HG02571 (cell line): Measurements from ENCODE around the gene FAU.

Experiments
- ATAC-seq: cut with Tn5 transposase; IDR thresholded peaks from one replicate; pipeline ENCODE4 v1.9.1; 2021; ENCODE audit warnings: mild to moderate bottlenecking, moderate library complexity; ENCODE audit not compliant: unreplicated experiment

FAU gene

GRCh38 chr11:65136515-65137096, 14.7 kb upstream of the FAU start:
- ATAC-seq = no peak

GRCh38 chr11:65135633-65136145, 13.8 kb upstream of the FAU start:
- ATAC-seq = no peak

GRCh38 chr11:65134952-65135632, 13.2 kb upstream of the FAU start:
- peak; percentile 68 for ATAC-seq

- peak; percentile 53 for ATAC-seq
Observed at GRCh38 chr11:65134240-65134951, 12.5 kb upstream of the FAU start, which contains the start of gene SYVN1. Gene SYVN1 (minus strand): TSS chr11:65134519. CDS start chr11:65133601, 918 bp downstream.

- ATAC-seq = no peak
Observed at GRCh38 chr11:65133724-65134123, 11.8 kb upstream of the FAU start.

- no peak for ATAC-seq
Observed at GRCh38 chr11:65132988-65133700, 11.2 kb upstream of the FAU start.

GRCh38 chr11:65132238-65132987, 10.5 kb upstream of the FAU start:
- no peak for ATAC-seq

DNA sequence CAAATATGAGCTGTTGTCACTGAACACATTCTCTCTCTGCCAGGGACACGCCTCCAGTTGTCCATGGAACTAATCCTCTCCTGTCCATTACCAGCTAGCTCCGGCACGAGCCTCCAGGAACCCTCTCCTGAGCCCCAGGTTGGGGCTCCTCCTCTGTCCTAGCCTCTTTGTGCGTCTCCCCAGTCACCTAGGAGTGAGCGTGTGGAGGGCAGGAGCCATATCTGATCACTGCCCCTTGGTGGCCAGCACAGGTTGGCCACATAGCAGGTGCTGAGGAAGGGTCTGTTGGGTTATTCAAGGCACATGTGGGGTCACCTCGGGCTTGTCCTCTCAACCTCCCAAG, 9.9 kb upstream of the FAU start:
- no peak for ATAC-seq

DNA sequence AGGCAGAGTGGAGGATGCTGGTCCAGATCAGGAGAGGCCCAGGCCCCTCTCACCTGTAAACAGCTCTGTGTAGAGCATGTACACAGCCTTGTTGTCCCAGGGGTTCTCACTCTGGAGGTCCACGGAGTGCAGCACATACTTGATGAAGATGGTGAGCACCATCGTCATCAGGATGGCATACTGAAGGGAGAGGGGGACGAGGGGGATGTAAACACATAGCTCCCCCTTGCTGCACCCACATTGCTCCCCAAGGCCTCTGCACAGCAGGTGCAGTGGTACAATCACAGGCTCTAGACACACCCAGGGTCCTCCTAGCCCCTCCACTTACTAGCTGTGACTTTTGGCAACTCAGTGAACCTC, 9.5 kb upstream of the FAU start:
- no peak for ATAC-seq

- no peak for ATAC-seq
Observed at GRCh38 chr11:65130631-65131416, 8.9 kb upstream of the FAU start.

DNA sequence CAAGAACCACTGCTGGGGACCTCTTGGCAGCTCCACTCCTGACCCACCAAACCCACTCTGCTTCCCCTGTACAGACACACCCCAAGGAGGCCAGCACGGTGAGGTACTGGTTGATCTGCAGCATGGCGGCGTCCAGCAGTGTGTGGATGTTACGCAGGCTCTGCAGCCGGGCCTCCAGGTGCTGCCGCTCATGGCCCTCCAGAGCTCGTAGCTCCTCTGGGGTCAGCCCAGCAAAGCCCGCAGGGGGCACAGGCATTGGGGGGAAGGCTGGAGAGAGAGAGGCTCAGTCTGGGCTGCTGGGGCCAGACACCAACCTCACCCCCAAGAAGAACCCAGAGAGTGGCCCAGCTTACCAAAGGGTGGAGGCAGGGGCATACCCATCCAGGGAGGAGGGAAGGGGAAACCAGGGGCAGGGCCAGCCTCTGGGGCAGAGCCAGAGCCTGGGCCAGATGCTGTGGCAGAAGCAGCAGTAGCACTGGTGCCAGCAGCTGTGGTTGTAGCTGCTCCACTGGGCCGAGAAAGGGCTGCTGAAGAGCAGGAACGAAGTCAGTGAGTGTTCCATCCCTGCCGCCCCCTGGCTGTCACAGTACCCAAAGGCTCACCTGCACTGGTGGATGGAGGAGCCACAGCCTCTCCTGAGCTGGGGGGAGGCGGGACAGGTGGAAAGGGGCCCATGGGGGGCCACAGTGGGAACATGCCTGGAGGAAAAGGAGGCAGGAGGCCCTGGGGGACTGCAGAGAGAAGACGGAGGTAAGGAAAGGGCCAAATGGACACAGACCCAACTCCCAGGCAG, 7.9 kb upstream of the FAU start:
- ATAC-seq = no peak

GRCh38 chr11:65128182-65129145, 6.5 kb upstream of the FAU start:
- no peak for ATAC-seq

GRCh38 chr11:65127473-65128181, 5.7 kb upstream of the FAU start:
- ATAC-seq = no peak

DNA sequence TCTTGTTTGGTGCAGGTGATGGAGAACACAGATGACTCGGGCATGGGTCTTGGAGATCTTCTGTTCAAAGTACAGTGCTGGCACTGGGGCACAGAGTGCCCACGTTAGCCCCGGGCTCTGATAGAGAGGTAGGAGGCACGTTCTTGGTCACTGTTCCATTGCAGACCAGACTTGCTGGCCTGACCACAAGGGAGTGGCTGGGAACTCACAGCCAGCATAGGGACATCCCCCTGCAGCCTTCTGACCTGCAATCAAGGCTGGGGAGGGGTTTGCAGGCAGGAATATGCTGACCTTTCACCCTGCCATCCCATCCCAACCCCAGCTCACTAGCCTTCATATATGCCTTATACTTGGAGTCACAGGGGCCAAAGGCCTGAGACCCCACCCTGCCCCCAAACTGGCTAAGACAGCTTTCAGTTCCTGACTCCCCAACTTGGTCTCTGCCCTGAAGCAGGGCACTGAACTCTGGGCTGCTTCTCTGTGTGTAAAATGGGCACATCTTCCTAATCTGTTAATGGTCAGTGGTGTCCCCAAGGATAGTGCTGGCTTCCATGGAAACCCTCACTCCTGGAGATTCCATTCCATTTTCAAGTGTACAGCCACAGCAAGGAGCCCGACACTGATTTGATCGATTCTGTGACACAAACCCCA, 4.8 kb upstream of the FAU start:
- no peak for ATAC-seq

GRCh38 chr11:65125197-65126056, 3.5 kb upstream of the FAU start:
- no peak for ATAC-seq
